H9 (cell line): ENCODE data around the gene TNNT2. TPM values are rescaled to one million over a fixed set of nuclear protein-coding genes. Genes with fewer than 3 reads are reported as not detected.

Experiments
- DNase-seq: peaks from one replicate; pipeline ENCODE4 v3.0.0-alpha.2; 2017
- H2AFZ ChIP-seq: one replicate; pipeline ENCODE4 v1.6.1; 2013; ENCODE audit warnings: mild to moderate bottlenecking, low read length, control low read depth, moderate library complexity
- H2AK5ac ChIP-seq: 2 replicates; pipeline ENCODE4 v1.6.1; 2013; ENCODE audit warnings: low read length, control low read depth, mixed read lengths; ENCODE audit not compliant: insufficient read length
- H2BK120ac ChIP-seq: one replicate; pipeline ENCODE4 v1.6.1; 2013; ENCODE audit warnings: low read depth, mild to moderate bottlenecking, low read length, control low read depth, inconsistent platforms; ENCODE audit not compliant: poor library complexity, severe bottlenecking
- H2BK12ac ChIP-seq: 2 replicates; pipeline ENCODE4 v1.6.1; 2013; ENCODE audit warnings: low read length, control low read depth, mixed read lengths, low read depth; ENCODE audit not compliant: insufficient read length
- H2BK15ac ChIP-seq: 2 replicates; pipeline ENCODE4 v1.6.1; 2013; ENCODE audit warnings: low read depth, low read length, control low read depth
- H2BK20ac ChIP-seq: one replicate; pipeline ENCODE4 v1.6.1; 2013; ENCODE audit warnings: low read depth, mild to moderate bottlenecking, low read length, control low read depth, inconsistent platforms; ENCODE audit not compliant: poor library complexity, severe bottlenecking
- H2BK5ac ChIP-seq: 2 replicates; pipeline ENCODE4 v1.6.1; 2013; ENCODE audit warnings: low read length, control low read depth, mixed read lengths; ENCODE audit not compliant: insufficient read length
- H3K14ac ChIP-seq: 2 replicates; pipeline ENCODE4 v1.6.1; 2013; ENCODE audit warnings: low read length, control low read depth; ENCODE audit not compliant: insufficient read depth
- H3K18ac ChIP-seq: 2 replicates; pipeline ENCODE4 v1.6.1; 2013; ENCODE audit warnings: low read depth, mild to moderate bottlenecking, mixed read lengths, low read length, control low read depth; ENCODE audit not compliant: insufficient read length
- H3K23ac ChIP-seq: 2 replicates; pipeline ENCODE4 v1.6.1; 2013; ENCODE audit warnings: low read length, control low read depth, mixed read lengths, low read depth; ENCODE audit not compliant: insufficient read length
- H3K23me2 ChIP-seq: 2 replicates; pipeline ENCODE4 v1.6.1; 2013; ENCODE audit warnings: low read depth, mild to moderate bottlenecking, mixed read lengths, low read length, control low read depth; ENCODE audit not compliant: insufficient read length, poor library complexity, severe bottlenecking
- H3K27ac ChIP-seq: 2 replicates; pipeline ENCODE4 v1.5.1; 2013; ENCODE audit warnings: low read length, control low read depth, mixed read lengths, low read depth; ENCODE audit not compliant: insufficient read length
- H3K27me3 ChIP-seq: 2 replicates; pipeline ENCODE4 v1.6.1; 2013; ENCODE audit warnings: low read length, control low read depth, inconsistent platforms; ENCODE audit not compliant: insufficient read depth
- H3K4ac ChIP-seq: 2 replicates; pipeline ENCODE4 v1.6.1; 2013; ENCODE audit warnings: low read depth, mild to moderate bottlenecking, control low read depth, inconsistent platforms, low read length, moderate library complexity
- H3K4me1 ChIP-seq: 2 replicates; pipeline ENCODE4 v1.6.1; 2013; ENCODE audit warnings: low read length, control low read depth, inconsistent platforms; ENCODE audit not compliant: insufficient read depth
- H3K4me2 ChIP-seq: 2 replicates; pipeline ENCODE4 v1.6.1; 2013; ENCODE audit warnings: low read length, control low read depth, mixed read lengths; ENCODE audit not compliant: insufficient read length, insufficient read depth
- H3K56ac ChIP-seq: 2 replicates; pipeline ENCODE4 v1.6.1; 2013; ENCODE audit warnings: low read depth, mild to moderate bottlenecking, mixed read lengths, low read length, control low read depth; ENCODE audit not compliant: insufficient read length
- H3K79me1 ChIP-seq: 2 replicates; pipeline ENCODE4 v1.6.1; 2013; ENCODE audit warnings: low read depth, mild to moderate bottlenecking, moderate library complexity, low read length, control low read depth, inconsistent platforms; ENCODE audit not compliant: insufficient read depth, poor library complexity, severe bottlenecking
- H3K79me2 ChIP-seq: 2 replicates; pipeline ENCODE4 v1.6.1; 2013; ENCODE audit warnings: low read length, control low read depth, inconsistent platforms; ENCODE audit not compliant: insufficient read depth
- H3K9ac ChIP-seq: 2 replicates; pipeline ENCODE4 v1.6.1; 2013; ENCODE audit warnings: low read length, control low read depth, mixed read lengths; ENCODE audit not compliant: insufficient read length; ENCODE audit errors: extremely low read depth
- H3K9me3 ChIP-seq: one replicate; pipeline ENCODE4 v1.6.1; 2013; ENCODE audit warnings: low read depth, low read length, inconsistent platforms; ENCODE audit not compliant: control insufficient read depth
- H3T11ph ChIP-seq: one replicate; pipeline ENCODE4 v1.6.1; 2013; ENCODE audit warnings: mild to moderate bottlenecking, low read length, control low read depth, inconsistent platforms
- H4K20me1 ChIP-seq: one replicate; pipeline ENCODE4 v1.6.1; 2013; ENCODE audit not compliant: control insufficient read depth, insufficient read length, insufficient read depth
- H4K5ac ChIP-seq: 2 replicates; pipeline ENCODE4 v1.6.1; 2013; ENCODE audit warnings: low read depth, mild to moderate bottlenecking, mixed read lengths, low read length, control low read depth; ENCODE audit not compliant: insufficient read length
- H4K8ac ChIP-seq: replicated peaks from 2 replicates; pipeline ENCODE4 v1.6.1; 2013; ENCODE audit warnings: low read length, control low read depth, mixed read lengths, low read depth; ENCODE audit not compliant: insufficient read length
- H4K91ac ChIP-seq: 2 replicates; pipeline ENCODE4 v1.6.1; 2013; ENCODE audit warnings: low read depth, mild to moderate bottlenecking, moderate library complexity, mixed read lengths, low read length, control low read depth; ENCODE audit not compliant: insufficient read length
- H3K27ac Mint-ChIP-seq, 3 experiments: 2 replicates in 2 of 3; 3 replicates in 1 of 3; pipeline ENCODE4 v1.8.0; 2020 to 2021; ENCODE audit warnings: mixed read lengths in 3 of 3, mild to moderate bottlenecking in 1 of 3, moderate library complexity in 1 of 3
- H3K27me3 Mint-ChIP-seq: 2 replicates; pipeline ENCODE4 v1.8.0; 2021; ENCODE audit warnings: low read depth, mild to moderate bottlenecking, moderate library complexity, mixed read lengths
- H3K36me3 Mint-ChIP-seq, 3 experiments: 2 replicates in 2 of 3; 3 replicates in 1 of 3; pipeline ENCODE4 v1.8.0; 2020 to 2021; ENCODE audit warnings: low read depth in 3 of 3, mixed read lengths in 3 of 3; ENCODE audit not compliant: insufficient read depth in 1 of 3
- H3K4me1 Mint-ChIP-seq, 2 experiments: 2 replicates each; pipeline ENCODE4 v1.8.0; 2020; ENCODE audit warnings: mixed read lengths in 2 of 2
- H3K4me3 Mint-ChIP-seq, 2 experiments: 2 replicates in 1 of 2; 3 replicates in 1 of 2; pipeline ENCODE4 v1.8.0; 2020 to 2021; ENCODE audit warnings: mild to moderate bottlenecking in 2 of 2, mixed read lengths in 2 of 2, moderate library complexity in 1 of 2
- H3K9me3 Mint-ChIP-seq, 2 experiments: 2 replicates in 1 of 2; 3 replicates in 1 of 2; pipeline ENCODE4 v1.8.0; 2020; ENCODE audit warnings: mild to moderate bottlenecking in 2 of 2, mixed read lengths in 2 of 2, moderate library complexity in 1 of 2
- CTCF ChIP-seq: fragments of 200-600 bp; sonication (generic); conservative IDR thresholded peaks from 3 replicates; pipeline ENCODE4 v1.8.0; 2021; ENCODE audit warnings: antibody characterized with exemption, mild to moderate bottlenecking
- WGBS: extraction: QIAGEN DNeasy Blood & Tissue Kit; methylation state at CpG from one replicate; pipeline ENCODE4 v1.1.7; 2013; ENCODE audit warnings: missing lambda C conversion rate, low lambda C conversion rate, mixed read lengths; ENCODE audit not compliant: insufficient read length; ENCODE audit errors: extremely low coverage; 5-methylcytosine and 5-hydroxymethylcytosine counted together
- total RNA-seq: library from RNA; stranded (reverse); gene quantifications from 2 replicates; pipeline ENCODE4 v1.2.1, GENCODE V29; 2021

TNNT2 gene
- total RNA-seq, 1 experiment from 2014 or later, result 8.6 TPM

GRCh38 chr1:201356701-201357100, 20.8 kb downstream of the TNNT2 start:
- no peak overlapping the region for H3K27ac Mint-ChIP-seq
- Histone ChIP-seq H2BK120ac (no peak overlapping the region), H3K79me1 (no peaks in the 10 kb centered on the region), H4K20me1 (no peaks in the 10 kb centered on the region), H3K4me1 (no peaks in the 10 kb centered on the region), H3K56ac (no peak overlapping the region), H2BK15ac (no peak overlapping the region), H4K8ac (no peak overlapping the region), H2BK12ac (no peak overlapping the region), H3K79me2 (no peaks in the 10 kb centered on the region), H3K4me2 (no peak overlapping the region), H2BK5ac (no peak overlapping the region), H3K4ac (no peak overlapping the region), H2AK5ac (no peak overlapping the region), H3K27me3 (no peaks in the 10 kb centered on the region), H3K9me3 (no peaks in the 10 kb centered on the region), H3K23ac (no peak overlapping the region), H2BK20ac (no peak overlapping the region), H3K23me2 (no peaks in the 10 kb centered on the region), H4K5ac (no peak overlapping the region), H3K18ac (no peak overlapping the region), H3K27ac (no peak overlapping the region), H3K9ac (no peak overlapping the region), H3T11ph (no peak overlapping the region), H4K91ac (no peak overlapping the region), H2AFZ (no peak overlapping the region), H3K14ac (no peak overlapping the region)
- H3K4me1 Mint-ChIP-seq, result peaks cover 7 to 18% of the 10 kb centered on the region in 2 experiments
- no peak for TF ChIP-seq CTCF
- H3K27me3 Mint-ChIP-seq, result no peaks in the 10 kb centered on the region; the same call in none of the 2 replicates
- no CpG with 5 or more reads among the region's 11 CpGs for WGBS
- H3K4me3 Mint-ChIP-seq, result no peak overlapping the region
- no peak for DNase-seq
- H3K36me3 Mint-ChIP-seq, result no peaks in the 10 kb centered on the region
- H3K9me3 Mint-ChIP-seq, result no peaks in the 10 kb centered on the region
